GM19463 (cell line): ENCODE measurements around the gene RPL39.
"Not testable (repeated sequence)": the region's sequence is repeated elsewhere in the genome, so short reads cannot be mapped to it uniquely, and the experiment has no call there.

Source experiments
- ATAC-seq: cut with Tn5 transposase; IDR thresholded peaks from one replicate; pipeline ENCODE4 v1.9.1; 2021; ENCODE audit warnings: mild to moderate bottlenecking, moderate library complexity; ENCODE audit not compliant: unreplicated experiment

RPL39 gene

GRCh38 chrX:119791437-119792231 lies at the start of gene RPL39:
RPL39 (minus strand) TSS chrX:119791630; CDS start chrX:119791576, 54 bp downstream.
- ATAC-seq = peak; percentile 89

- ATAC-seq = no peak
Observed at GRCh38 chrX:119833905-119834304, 42.5 kb upstream of the RPL39 start.

DNA sequence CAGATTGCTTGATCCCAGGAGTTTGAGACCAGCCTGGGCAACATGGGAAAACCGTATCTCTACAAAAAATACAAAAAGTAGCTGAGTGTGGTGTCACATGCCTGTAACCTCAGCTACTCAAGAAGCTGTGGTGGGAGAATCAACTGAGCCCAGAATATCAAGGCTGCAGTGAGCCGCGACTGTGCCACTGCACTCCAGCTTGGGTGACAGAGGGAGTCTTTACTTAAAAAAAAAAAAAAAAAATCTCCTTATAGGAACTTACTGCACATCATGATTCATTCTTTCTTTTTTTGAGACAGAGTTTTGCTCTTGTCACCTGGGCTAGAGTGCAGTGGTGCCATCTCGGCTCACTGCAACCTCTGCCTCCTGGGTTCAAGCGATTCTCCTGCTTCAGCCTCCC lies 37.0 kb upstream of the RPL39 start:
- ATAC-seq = no peak

- ATAC-seq = no peak
Observed at GRCh38 chrX:119826399-119826959, 35.0 kb upstream of the RPL39 start.

GRCh38 chrX:119824221-119824620 lies 32.8 kb upstream of the RPL39 start:
- ATAC-seq = not testable (repeated sequence)

- peak; percentile 84 for ATAC-seq
Observed at GRCh38 chrX:119821703-119822102, 30.3 kb upstream of the RPL39 start.

DNA sequence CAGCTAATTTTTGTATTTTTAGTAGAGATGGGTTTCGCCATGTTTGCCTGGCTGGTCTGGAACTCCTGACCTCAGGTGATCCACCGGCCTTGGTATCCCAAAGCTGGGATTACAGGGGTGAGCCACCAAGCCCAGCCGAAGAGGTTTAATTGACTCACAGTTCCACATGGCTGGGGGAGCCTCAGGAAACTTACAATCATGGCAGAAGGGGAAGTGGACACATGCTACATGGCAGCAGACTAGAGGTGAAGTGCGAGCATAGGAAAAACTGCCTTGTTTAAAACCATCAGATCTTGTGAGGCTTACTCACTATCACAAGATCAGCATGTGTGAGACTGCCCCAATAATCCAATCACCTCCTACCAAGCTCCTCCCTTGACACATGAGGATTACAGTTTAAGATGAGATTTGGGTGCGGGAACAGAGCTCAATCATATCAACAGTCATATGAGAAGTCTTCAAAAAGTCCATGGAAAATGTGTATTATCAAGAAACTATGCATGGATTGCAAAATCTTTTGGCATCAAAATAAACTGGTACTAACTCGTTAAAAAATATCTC lies 25.8 kb upstream of the RPL39 start:
- ATAC-seq = no peak

GRCh38 chrX:119816300-119816699 lies 24.9 kb upstream of the RPL39 start:
- ATAC-seq = no peak

- no peak for ATAC-seq
Observed at GRCh38 chrX:119809185-119809666, 17.8 kb upstream of the RPL39 start.

DNA sequence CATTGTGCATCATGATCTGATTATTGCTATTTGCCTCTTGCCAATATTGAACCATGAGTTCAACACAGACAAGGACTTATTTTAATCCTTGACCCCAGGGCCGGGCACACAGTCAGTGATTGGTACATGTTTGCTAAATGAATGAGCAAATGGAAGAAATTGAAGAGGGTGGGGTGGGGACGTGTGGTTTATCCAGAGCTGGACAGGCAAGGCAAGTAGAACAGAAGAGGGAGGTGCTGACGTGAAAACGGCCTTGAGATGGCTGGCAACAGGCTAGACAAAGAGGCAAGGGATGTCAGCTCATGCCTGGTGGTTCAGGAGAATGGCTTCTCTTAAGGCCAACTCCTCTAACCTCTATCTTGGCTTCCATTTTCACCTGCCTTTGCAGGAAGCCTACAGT lies 17.0 kb upstream of the RPL39 start:
- not testable (repeated sequence) for ATAC-seq

DNA sequence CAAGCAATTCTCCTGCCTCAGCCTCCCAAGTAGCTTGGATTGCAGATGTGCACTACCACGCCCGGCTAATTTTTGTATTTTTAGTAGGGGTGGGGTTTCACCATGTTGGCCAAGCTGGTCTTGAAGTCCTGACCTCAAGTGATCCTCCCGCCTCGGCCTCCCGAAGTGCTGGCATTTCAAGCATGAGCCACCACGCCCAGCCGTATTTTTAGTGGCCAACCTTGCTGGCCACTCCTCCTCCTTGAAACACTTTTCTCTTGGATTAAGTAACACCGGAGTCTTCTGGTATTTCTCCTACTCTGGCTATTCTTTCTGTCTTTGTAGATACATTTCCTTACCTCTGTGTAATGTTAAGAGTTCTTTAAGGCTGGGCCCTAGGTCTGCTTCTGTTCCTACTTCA lies 11.1 kb upstream of the RPL39 start:
- no peak for ATAC-seq

- ATAC-seq = no peak
Observed at GRCh38 chrX:119801253-119802221, 10.1 kb upstream of the RPL39 start.

- ATAC-seq = peak; percentile 17
Observed at GRCh38 chrX:119790977-119791436, 423 bp downstream of the RPL39 start.

DNA sequence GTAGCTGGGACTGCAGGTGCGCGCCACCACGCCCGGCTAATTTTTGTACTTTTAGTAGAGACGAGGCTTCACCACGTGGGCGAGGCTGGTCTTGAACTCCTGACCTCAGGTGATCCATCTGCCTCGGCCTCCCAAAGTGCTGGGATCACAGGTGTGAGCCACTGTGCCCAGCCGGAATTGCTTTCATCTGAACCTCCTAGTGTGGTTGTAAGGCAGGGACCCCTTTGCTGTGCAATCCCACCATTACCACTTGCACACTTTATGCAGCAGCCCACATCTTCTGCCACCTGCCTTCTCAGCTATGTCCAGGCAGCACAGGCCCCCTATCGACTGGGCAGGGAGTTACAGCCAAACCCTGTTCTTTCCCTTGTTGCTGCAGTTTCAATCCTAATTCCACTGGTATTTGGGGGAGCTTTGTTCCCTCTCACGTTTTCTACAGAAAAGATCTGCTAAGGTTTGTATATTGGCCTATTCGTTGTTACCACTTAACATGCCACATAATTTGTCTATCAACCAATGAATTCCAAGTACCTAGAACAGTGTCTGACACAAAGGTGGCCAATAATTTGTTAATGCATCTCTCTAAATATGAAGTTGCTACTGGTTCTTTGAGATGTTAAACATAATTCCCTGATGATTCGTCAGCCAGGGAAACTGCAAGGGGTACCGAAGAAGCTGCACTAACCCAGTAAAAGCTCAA lies 6.5 kb downstream of the RPL39 start:
- ATAC-seq = peak; percentile 57

- ATAC-seq = no peak
Observed at GRCh38 chrX:119783026-119783425, 8.4 kb downstream of the RPL39 start.

GRCh38 chrX:119778829-119779228 lies 12.6 kb downstream of the RPL39 start:
- ATAC-seq = no peak

DNA sequence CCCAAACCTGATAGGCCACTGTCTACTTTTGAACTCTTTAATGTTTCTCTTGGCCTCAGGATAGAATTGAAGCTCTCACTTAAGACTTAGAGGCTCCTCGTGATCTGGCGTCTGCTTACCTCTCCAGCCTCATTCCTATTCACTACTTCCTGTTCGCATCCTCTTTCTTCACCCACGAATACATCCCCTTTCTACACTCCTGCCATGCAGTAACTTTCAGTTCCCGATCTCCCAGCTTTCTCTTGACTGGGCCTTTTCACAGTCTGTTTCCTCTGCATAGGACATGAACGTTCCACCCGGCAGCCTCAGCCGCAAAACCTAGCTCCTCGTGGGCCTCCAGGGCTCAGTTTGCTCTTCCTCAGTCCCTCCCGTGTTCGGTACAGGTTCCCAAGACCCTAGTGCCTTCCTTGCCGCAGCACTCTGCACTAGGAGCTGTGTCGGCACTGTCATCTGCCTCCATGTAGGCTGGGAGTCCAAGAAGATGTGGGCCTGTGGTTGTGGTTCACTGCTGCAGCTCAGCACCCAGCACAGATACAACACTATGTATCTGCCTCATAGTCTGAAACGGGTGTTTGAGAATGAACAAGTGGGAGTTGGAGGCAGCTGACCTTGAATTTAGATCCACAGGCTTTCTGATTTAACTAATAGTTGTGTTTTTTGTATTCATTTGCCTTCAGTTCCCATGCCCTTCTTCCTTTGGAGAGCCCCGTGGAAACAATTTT lies 15.8 kb downstream of the RPL39 start:
- ATAC-seq = no peak

DNA sequence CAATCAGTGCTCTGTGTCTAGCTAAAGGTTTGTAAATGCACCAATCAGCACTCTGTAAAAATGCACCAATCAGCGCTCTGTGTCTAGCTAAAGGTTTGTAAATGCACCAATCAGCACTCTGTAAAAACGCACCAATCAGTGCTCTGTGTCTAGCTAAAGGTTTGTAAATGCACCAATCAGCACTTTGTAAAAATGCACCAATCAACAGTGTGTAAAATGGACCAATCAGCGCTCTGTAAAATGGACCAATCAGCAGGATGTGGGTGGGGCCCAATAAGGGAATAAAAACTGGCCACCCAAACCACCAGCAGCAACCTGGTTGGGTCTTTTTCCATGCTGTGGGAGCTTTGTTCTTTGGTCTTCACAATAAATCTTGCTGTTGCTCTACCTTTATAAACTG lies 22.0 kb downstream of the RPL39 start:
- not testable (repeated sequence) for ATAC-seq

DNA sequence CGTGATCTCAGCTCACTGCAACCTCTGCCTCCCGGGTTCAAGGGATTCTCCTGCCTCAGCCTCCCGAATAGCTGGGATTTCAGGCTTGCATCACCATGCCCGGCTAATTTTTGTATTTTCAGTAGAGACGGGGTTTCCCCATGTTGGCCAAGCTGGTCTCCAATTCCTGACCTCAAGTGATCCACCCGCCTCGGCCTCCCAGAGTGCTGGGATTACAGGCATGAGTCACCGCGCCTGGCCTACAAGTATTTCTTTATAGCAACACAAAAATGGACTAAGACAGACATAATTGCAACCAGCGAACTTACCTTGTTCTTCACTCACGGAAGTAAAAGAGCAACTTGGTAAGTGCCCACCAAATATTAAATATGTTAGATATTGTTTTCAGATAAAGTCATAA lies 23.0 kb downstream of the RPL39 start:
- ATAC-seq = not testable (repeated sequence)
